GM23338 (cell line): ENCODE results near the gene ESR1.

ENCODE experiments used
- CTCF ChIP-seq, 2 experiments: fragments of 200-600 bp in 1 of 2; sonication (generic) in 1 of 2; conservative IDR thresholded peaks; 2 replicates each; pipeline versions ENCODE4 v1.5.1 to v1.6.1; 2016 to 2017; ENCODE audit warnings: antibody characterized with exemption in 2 of 2, low read depth in 2 of 2, mild to moderate bottlenecking in 2 of 2, moderate library complexity in 1 of 2
- ETS1 ChIP-seq: IDR thresholded peaks from 2 replicates; pipeline ENCODE4 v1.6.1; 2016; ENCODE audit warnings: antibody characterized with exemption
- EZH2 ChIP-seq: fragments of 200-600 bp; sonication (generic); IDR thresholded peaks from one replicate; pipeline ENCODE4 v1.8.0; 2017; ENCODE audit warnings: antibody characterized with exemption, mild to moderate bottlenecking, low read depth; ENCODE audit not compliant: unreplicated experiment
- EZH2phosphoT487 ChIP-seq: fragments of 200-600 bp; sonication (generic); IDR thresholded peaks from one replicate; pipeline ENCODE4 v1.8.1; 2018; ENCODE audit warnings: antibody characterized with exemption; ENCODE audit not compliant: unreplicated experiment
- POLR2AphosphoS5 ChIP-seq: IDR thresholded peaks from 2 replicates; pipeline ENCODE4 v1.6.1; 2016; ENCODE audit warnings: antibody characterized with exemption, low read depth
- STAT1 ChIP-seq: IDR thresholded peaks from one replicate; pipeline ENCODE4 v1.6.1; 2016; ENCODE audit warnings: antibody characterized with exemption; ENCODE audit not compliant: unreplicated experiment

GRCh38 chr6:151948002-151948743 is 140.7 kb downstream of the ESR1 start:
- TF ChIP-seq POLR2AphosphoS5 = no peak
- TF ChIP-seq CTCF (conservative IDR thresholded peaks at IDR 0.05; ENCODE audit: low read depth in 2 of 2) = no peak
- TF ChIP-seq ETS1 = no peak
- no peak for TF ChIP-seq EZH2
- TF ChIP-seq STAT1 = no peak
- TF ChIP-seq EZH2phosphoT487 = no peak
